Thyroid gland (tissue), 4 donors: Measurements from ENCODE around the gene OSBPL3. TPM values are rescaled to one million over a fixed set of nuclear protein-coding genes. Genes with fewer than 3 reads are reported as not detected.

Experiments used
- DNase-seq, 2 donors: peaks; one replicate each; pipeline ENCODE4 v3.0.0-alpha.2; 2019
- H3K27ac ChIP-seq, 3 donors: fragments of 200-600 bp; sonication (generic); 1 replicate in 2 of 3; 2 replicates in 1 of 3; pipeline ENCODE4 v1.5.1; 2016 to 2019; ENCODE audit warnings: mild to moderate bottlenecking in 1 of 3, moderate library complexity in 1 of 3
- H3K27me3 ChIP-seq: fragments of 200-600 bp; sonication (generic); one replicate; pipeline ENCODE4 v1.5.1; 2019
- H3K36me3 ChIP-seq, 2 donors: fragments of 200-600 bp; sonication (generic); one replicate each; pipeline ENCODE4 v1.5.1; 2016 to 2019
- H3K4me1 ChIP-seq, 2 donors: fragments of 200-600 bp; sonication (generic); one replicate each; pipeline ENCODE4 v1.5.1; 2017 to 2019
- H3K4me3 ChIP-seq, 3 donors: fragments of 200-600 bp; sonication (generic); replicated peaks in 1 of 3; 1 replicate in 2 of 3; 2 replicates in 1 of 3; pipeline ENCODE4 v1.5.1; 2016; ENCODE audit warnings: mild to moderate bottlenecking in 1 of 3
- H3K9me3 ChIP-seq: fragments of 200-600 bp; sonication (generic); one replicate; pipeline ENCODE4 v1.5.1; 2017
- POLR2A ChIP-seq, 2 donors: fragments of 450-650 bp; IDR thresholded peaks; one replicate each; pipeline ENCODE4 v1.6.1; 2017; ENCODE audit warnings: antibody characterized with exemption in 2 of 2, mild to moderate bottlenecking in 2 of 2, moderate library complexity in 1 of 2
- WGBS, 2 donors: methylation state at CpG; one replicate each; pipeline ENCODE4 v1.1.5; 2017; 5-methylcytosine and 5-hydroxymethylcytosine counted together
- intact Hi-C: fragments of 100-400 bp; cut with DNase I; formaldehyde crosslinking; loops from one replicate; pipeline ENCODE4 v1.15.1; 2023
- total RNA-seq, 4 donors: library from RNA; depleted of rRNA; stranded (reverse); fragments of >200 nt; gene quantifications; one replicate each; pipeline ENCODE4 v1.2.3, GENCODE V29; 2016
- TF ChIP-seq, protein P1 (sequence below), 6 experiments: fragments of 200-600 bp in 3 of 6; fragments of 450-650 bp in 3 of 6; sonication (generic) in 3 of 6; IDR thresholded peaks; one replicate each; pipeline ENCODE4 v1.5.1; 2016 to 2019; ENCODE audit warnings: antibody characterized with exemption in 6 of 6, mild to moderate bottlenecking in 2 of 6, inconsistent platforms in 1 of 6, moderate library complexity in 1 of 6

Gene OSBPL3
- total RNA-seq, 4 donors from 2014 or later = 22.1 to 41.7 (median 34.3) TPM

DNA sequence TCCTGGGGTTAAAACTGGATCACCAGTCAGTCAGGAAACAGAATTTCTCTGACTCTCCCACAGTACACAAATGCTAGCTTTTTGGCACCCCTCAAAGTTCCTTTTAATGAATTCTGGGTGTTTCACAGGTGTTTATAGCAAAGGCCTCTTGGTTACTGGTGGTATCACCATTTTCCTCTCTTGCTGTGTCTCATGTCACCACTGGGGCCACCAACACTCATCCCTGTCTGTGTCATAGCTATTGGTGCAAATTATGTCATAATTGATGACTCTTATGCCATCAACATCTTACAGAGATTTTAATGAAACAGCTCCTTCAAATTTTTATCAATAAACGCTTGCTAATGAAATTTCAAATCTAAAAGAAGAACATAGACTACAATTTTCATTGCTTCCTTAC, 27.7 kb upstream of the OSBPL3 start:
- no peaks in the 10 kb centered on the region for H3K27me3 ChIP-seq
- no peak for TF ChIP-seq POLR2A (IDR thresholded peaks at IDR 0.05)
- TF ChIP-seq, protein P1, sequence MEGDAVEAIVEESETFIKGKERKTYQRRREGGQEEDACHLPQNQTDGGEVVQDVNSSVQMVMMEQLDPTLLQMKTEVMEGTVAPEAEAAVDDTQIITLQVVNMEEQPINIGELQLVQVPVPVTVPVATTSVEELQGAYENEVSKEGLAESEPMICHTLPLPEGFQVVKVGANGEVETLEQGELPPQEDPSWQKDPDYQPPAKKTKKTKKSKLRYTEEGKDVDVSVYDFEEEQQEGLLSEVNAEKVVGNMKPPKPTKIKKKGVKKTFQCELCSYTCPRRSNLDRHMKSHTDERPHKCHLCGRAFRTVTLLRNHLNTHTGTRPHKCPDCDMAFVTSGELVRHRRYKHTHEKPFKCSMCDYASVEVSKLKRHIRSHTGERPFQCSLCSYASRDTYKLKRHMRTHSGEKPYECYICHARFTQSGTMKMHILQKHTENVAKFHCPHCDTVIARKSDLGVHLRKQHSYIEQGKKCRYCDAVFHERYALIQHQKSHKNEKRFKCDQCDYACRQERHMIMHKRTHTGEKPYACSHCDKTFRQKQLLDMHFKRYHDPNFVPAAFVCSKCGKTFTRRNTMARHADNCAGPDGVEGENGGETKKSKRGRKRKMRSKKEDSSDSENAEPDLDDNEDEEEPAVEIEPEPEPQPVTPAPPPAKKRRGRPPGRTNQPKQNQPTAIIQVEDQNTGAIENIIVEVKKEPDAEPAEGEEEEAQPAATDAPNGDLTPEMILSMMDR (IDR thresholded peaks at IDR 0.05) = no peak
- H3K4me1 ChIP-seq = peaks cover 0 to 3% of the 10 kb centered on the region in 2 donors
- intact Hi-C loops = no loop called here
- no peak overlapping the region for H3K4me3 ChIP-seq
- H3K36me3 ChIP-seq = no peaks in the 10 kb centered on the region
- no peak overlapping the region for H3K27ac ChIP-seq
- WGBS, 2 donors = 94% methylated on average over 1 of the region's 1 CpG
- no peak for DNase-seq
- no peaks in the 10 kb centered on the region for H3K9me3 ChIP-seq

DNA sequence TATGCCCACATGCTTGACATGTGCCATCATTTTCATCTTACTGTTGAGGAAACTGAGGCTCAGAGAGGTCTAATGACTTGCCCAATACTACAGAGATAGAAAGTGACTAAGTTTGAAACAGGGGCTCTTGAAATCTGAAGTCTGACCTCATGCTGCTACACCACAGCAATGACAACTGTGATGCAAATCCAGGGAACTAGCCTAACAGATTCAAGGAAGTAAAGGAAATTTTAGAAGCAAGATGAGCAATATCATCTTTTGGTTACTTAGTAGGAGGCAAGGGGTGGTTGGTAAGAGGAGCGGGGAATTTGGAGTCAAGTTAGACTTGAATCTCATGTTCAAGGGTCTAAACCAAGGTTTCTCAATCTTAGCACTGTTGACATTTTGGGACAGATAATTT, 26.3 kb upstream of the OSBPL3 start:
- 95 to 100% methylated on average over 1 of the region's 1 CpG for WGBS, 2 donors
- intact Hi-C loops = no loop called here

DNA sequence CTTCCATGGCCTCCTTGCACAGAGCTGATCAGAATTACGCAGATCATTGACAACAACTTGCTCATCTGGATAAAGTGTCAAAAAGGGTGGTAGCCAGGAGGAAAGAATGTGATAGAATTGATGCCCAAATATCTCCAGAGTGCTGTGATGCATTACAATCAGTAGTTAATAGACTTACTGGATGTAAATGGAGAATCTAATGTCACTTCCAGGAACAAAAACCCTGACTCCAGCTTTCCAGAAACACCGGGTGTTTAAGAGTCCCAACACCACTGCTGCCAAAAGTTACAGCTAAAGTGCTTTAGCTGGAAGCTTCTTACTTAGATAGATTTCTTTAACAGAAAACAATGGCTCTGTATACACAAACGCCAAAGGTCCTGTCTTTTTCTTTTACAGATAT, 25.7 kb upstream of the OSBPL3 start:
- H3K9me3 ChIP-seq = no peaks in the 10 kb centered on the region
- H3K27me3 ChIP-seq = no peaks in the 10 kb centered on the region
- intact Hi-C loops = no loop called here
- H3K36me3 ChIP-seq = no peaks in the 10 kb centered on the region
- TF ChIP-seq, protein P1 (IDR thresholded peaks at IDR 0.05) = no peak
- H3K4me1 ChIP-seq = peaks cover 0 to 3% of the 10 kb centered on the region in 2 donors
- no peak overlapping the region for H3K4me3 ChIP-seq
- DNase-seq = no peak
- WGBS, 2 donors = 74 to 83% methylated on average over 3 of the region's 3 CpGs
- no peak overlapping the region for H3K27ac ChIP-seq

More for the DNA sequence above, 26.3 kb upstream of the OSBPL3 start:
- no peak for DNase-seq
- Histone ChIP-seq H3K4me1 (peaks cover 0 to 3% of the 10 kb centered on the region in 2 donors), H3K27me3 (no peaks in the 10 kb centered on the region), H3K36me3 (no peaks in the 10 kb centered on the region), H3K9me3 (no peaks in the 10 kb centered on the region), H3K27ac (no peak overlapping the region), H3K4me3 (no peak overlapping the region)
- no peak for TF ChIP-seq POLR2A (IDR thresholded peaks at IDR 0.05)
- TF ChIP-seq, protein P1 (IDR thresholded peaks at IDR 0.05) = no peak

DNA sequence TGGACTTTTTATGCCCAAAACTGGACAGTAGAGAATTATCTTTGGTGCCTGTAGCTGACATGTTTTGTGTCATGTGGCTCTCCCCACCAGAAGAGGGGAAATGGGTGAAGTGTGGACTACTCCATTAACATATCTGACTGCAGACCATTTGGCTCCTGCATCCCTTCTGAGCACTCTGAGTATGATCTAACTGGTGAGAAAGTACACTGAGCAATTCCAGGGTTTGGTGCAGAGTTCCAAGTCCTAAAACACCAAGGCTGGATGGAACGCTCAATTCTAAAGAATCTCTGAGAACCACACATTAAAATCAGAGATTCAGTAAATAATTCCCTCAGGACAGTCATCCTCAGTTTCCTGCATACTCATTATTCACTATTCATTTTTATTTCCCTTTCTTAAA, 22.8 kb upstream of the OSBPL3 start:
- Histone ChIP-seq H3K27ac (no peak overlapping the region), H3K9me3 (no peaks in the 10 kb centered on the region), H3K4me3 (no peak overlapping the region), H3K36me3 (no peaks in the 10 kb centered on the region), H3K27me3 (no peaks in the 10 kb centered on the region), H3K4me1 (peaks cover 0 to 3% of the 10 kb centered on the region in 2 donors)
- intact Hi-C loops = no loop called here
- WGBS, 2 donors = 81% methylated on average over 1 of the region's 1 CpG
- DNase-seq = no peak
- TF ChIP-seq, protein P1 (IDR thresholded peaks at IDR 0.05) = no peak
- TF ChIP-seq POLR2A (IDR thresholded peaks at IDR 0.05) = no peak

DNA sequence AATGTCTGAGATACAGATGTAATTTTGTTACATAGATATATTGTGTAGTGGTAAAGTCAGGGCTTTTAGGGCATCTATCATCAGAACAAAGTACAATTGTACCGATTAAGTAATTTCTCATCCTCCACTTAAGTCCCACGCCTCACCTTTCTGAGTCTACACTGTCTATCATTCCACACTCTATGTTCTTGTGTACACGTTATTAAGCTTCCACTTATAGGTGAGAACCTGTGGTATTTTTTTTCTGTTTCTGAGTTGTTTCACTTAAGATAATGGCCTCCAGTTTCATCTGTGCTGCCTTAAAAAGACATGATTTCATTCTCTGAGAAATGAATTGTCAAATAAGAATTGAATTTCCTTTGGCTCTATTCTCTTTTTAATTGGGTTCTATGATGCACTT, 15.5 kb upstream of the OSBPL3 start:
- Histone ChIP-seq H3K27ac (no peak overlapping the region), H3K27me3 (no peaks in the 10 kb centered on the region), H3K4me3 (no peak overlapping the region), H3K36me3 (no peaks in the 10 kb centered on the region), H3K9me3 (no peaks in the 10 kb centered on the region), H3K4me1 (no peaks in the 10 kb centered on the region)
- intact Hi-C loops = no loop called here
- no peak for DNase-seq
- 80 to 85% methylated on average over 3 of the region's 3 CpGs for WGBS, 2 donors
- TF ChIP-seq, protein P1 (IDR thresholded peaks at IDR 0.05) = no peak
- TF ChIP-seq POLR2A (IDR thresholded peaks at IDR 0.05) = no peak
